G401 (cell line): ENCODE measurements around the gene TMED3. TPM values are rescaled to one million over a fixed set of nuclear protein-coding genes. Genes with fewer than 3 reads are reported as not detected.
"Not testable (repeated sequence)": the region's sequence is repeated elsewhere in the genome, so short reads cannot be mapped to it uniquely, and the experiment has no call there.

Experiments
- DNase-seq: peaks from one replicate; pipeline ENCODE4 v3.0.0-alpha.2; 2015; ENCODE audit warnings: low spot score
- in situ Hi-C: cut with HindIII; loops from 2 replicates; pipeline ENCODE4 v1.10.0; 2016; ENCODE audit warnings: low sequenced_read_pairs, mixed read lengths
- total RNA-seq: library from RNA; depleted of rRNA; stranded (reverse); fragments of >200 nt; shearing (Covaris generic); gene quantifications from 2 replicates; pipeline ENCODE4 v1.2.3, GENCODE V29; 2014

TMED3 gene
- total RNA-seq, 1 experiment from 2014 or later, result 101 TPM

DNA sequence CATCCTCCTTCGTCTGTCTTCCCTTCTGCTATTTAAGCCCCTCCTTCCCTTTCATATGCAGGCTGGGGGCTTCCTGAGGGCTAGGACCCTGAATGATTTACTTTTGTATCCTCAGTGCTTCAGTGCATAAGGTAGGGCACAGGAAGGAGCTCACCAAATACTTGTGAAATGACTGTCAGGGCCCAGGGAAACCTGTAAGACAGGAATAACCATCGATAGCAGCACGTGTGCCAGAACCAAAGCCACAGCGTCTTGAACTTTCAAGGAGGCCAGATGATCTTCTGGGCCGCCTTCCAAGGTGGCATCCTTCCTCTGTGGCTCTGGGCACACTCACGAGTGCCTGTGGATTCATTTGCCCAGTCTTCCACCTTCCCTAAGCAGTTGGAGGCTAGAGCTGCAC lies 3.9 kb downstream of the TMED3 start:
- DNase-seq, result peak; percentile 31
- in situ Hi-C loops, result no loop called here

- in situ Hi-C loops, result no loop called here
These were observed 4.9 kb downstream of the TMED3 start for GRCh38 chr15:79315623-79316328.

GRCh38 chr15:79316864-79317263 lies 6.0 kb downstream of the TMED3 start:
- no peak for DNase-seq
- in situ Hi-C loops, result no loop called here

More at GRCh38 chr15:79315623-79316328, 4.9 kb downstream of the TMED3 start:
- peak; percentile 99 for DNase-seq

GRCh38 chr15:79319973-79320372 lies 9.1 kb downstream of the TMED3 start:
- in situ Hi-C loops, DNase-seq: not testable (repeated sequence)

DNA sequence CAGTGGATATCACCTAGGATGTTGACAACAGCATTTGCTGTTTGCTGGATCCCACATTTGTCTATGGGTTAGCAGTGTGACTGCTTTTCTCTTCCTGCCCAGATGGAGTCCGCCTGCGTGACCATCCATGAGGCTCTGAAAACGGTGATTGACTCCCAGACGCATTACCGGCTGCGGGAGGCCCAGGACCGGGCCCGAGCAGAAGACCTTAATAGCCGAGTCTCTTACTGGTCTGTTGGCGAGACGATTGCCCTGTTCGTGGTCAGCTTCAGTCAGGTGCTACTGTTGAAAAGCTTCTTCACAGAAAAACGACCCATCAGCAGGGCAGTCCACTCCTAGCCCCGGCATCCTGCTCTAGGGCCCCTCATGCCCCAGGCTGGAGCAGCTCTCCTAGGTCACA lies 11.0 kb downstream of the TMED3 start:
- in situ Hi-C loops, result no loop called here
- DNase-seq, result no peak

DNA sequence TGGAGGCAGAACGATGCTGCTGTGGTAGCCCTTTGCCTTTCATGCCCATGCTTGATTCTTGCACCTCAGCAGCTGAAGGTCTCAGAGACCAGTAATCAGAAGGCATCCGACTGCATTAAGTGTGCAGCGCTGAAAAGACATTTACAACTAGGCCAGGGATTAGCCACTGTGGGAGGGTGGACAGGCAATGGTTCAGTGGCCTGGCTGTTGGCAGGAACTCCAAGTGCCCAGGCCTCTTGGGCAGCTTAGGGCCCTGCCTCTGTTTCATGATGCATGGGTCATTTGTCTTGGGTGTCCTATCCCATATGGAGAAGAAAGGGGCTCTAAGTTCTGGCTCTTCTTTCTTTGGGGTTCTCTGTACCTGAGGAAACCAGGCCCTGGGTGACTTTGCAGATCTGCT lies 11.4 kb downstream of the TMED3 start:
- no peak for DNase-seq
- in situ Hi-C loops, result no loop called here

DNA sequence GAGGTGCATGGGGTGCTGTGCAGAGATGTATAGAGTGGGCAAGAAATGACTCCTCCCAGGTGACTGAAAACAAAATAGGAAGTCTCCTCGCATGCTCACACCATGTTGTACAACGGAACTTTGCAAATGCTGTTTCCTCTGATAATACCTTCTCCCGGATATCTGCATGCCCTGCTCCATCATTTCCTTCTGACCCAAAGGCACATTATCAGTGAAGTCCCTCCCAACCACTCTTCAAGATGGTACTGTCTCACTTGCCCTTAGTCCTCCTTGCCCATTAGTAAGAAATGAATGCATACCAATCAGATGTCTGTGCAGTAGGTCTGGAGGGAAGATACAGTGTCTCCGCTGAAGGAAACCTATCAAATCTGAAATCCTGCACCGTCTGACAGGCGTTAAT lies 12.0 kb downstream of the TMED3 start:
- no peak for DNase-seq
- in situ Hi-C loops, result no loop called here

- in situ Hi-C loops, result no loop called here
These were observed 18.3 kb downstream of the TMED3 start for GRCh38 chr15:79329171-79329611.

DNA sequence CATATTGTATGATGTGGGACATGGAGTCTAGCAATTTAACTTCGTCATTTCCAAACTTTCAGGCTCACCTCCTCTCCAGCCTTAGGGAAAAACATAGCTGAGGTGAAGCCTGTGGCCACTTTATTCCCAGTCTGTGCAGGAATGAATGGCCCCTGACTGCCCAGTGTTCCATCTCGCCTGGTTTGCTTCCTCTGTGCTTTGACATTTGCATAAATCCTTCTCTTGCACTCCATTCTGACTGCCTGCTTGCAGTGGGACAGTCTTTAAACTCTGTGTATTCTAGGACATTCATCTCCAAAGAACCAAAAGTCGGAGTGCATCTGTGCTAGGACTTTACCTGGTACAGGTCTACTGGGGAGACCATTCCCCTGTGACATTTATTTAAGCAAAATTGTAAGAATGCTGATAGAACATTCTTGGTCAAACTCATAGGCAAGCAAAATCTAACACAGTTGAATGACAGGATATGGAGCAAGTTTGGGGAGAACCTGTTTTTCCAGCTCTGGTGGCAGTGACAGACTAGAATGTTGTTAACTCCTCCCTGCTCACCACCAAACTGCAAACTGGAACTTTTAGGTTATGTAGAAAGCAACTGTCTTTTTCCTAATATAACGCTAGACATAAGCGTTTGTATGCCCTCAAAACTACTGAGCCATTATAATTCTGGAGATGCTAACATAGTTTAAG lies 22.1 kb downstream of the TMED3 start:
- in situ Hi-C loops, result no loop called here
- no peak for DNase-seq

More at GRCh38 chr15:79329171-79329611, 18.3 kb downstream of the TMED3 start:
- DNase-seq, result no peak

DNA sequence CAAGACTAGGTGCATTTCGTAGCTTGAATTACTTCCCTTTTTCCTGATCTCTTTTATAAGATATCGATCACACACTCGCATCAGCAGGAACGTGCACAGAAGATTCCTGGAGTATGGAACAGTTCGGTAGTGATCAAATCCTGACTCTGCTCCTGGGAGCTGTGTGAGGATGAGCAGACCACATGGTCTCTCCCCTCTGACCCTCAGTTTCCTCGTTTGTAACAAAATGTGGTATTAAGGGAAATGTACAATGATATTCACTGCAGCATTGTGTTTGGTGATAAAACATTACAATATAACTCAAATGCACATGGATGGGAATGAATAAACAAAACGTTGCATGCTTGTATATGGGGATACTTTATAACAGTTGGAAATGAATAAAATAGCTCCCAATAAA lies 26.7 kb downstream of the TMED3 start:
- in situ Hi-C loops, result no loop called here
- no peak for DNase-seq

GRCh38 chr15:79339588-79340314 lies 28.8 kb downstream of the TMED3 start:
- in situ Hi-C loops, result no loop called here
- peak; percentile 77 for DNase-seq

GRCh38 chr15:79340315-79340602 lies 29.3 kb downstream of the TMED3 start:
- in situ Hi-C loops, result no loop called here
- DNase-seq, result no peak

DNA sequence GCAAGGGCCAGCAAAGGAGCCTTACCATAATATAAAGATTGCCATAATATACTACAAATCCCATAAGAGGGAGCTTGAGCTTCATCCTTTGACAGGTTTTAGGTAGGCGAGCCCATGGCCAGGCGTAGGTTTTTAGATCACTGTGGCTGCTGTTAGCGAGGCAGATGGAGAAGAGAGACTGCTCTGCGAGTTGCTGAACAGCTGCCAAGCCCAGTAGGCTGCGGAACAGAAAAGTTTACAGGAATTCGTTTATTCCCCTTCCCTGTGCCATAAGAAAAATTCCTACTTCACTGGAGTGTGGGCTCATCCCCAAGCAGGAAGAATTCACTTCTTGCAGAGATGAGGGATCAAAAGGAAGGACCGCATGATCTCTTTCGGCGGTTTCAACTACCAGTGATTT lies 30.5 kb downstream of the TMED3 start:
- peak; percentile 78 for DNase-seq
- in situ Hi-C loops, result no loop called here

GRCh38 chr15:79349525-79349924 lies 38.6 kb downstream of the TMED3 start:
- in situ Hi-C loops, result no loop called here
- DNase-seq, result no peak

DNA sequence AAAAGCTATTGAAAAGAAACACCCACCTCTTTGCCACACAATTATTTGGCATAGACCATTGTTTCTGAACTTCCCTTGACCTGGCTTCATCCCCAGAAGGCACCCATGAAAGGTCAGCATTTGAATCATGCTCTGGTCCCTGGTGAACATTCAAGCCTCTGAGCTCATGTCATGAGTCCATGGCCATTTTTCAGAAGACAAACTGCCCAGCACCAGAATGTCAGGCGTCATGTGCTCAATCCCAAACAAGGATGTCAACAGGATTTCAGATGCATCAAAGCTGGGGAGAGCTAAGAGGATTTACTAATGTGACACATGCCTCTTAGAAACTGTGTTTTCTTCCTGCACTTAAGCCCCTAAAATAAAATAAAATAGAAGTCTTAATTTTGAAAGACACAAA lies 41.3 kb downstream of the TMED3 start:
- DNase-seq, result no peak
- in situ Hi-C loops, result no loop called here

DNA sequence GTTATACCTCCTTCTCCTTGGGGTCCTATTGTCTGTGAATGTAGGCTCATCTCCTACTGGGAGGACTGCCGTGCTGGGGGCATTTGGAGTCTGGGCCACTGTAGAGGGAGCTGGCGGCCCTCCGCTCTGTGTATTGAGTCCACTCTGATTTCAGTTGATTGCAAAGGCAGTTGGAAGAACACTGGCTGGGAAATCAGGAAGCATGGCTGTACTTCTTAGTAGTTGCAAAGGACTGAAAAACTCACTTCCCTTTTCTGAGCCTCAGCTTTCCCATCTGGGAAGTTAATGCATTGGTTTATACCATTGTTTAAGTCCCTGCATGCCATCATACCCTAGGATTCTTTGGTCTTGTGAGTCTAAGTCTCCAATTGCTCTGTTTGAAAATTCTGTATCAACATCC lies 46.7 kb downstream of the TMED3 start:
- in situ Hi-C loops, result no loop called here
- DNase-seq, result no peak

GRCh38 chr15:79358069-79358468 lies 47.2 kb downstream of the TMED3 start:
- no peak for DNase-seq
- in situ Hi-C loops, result no loop called here

DNA sequence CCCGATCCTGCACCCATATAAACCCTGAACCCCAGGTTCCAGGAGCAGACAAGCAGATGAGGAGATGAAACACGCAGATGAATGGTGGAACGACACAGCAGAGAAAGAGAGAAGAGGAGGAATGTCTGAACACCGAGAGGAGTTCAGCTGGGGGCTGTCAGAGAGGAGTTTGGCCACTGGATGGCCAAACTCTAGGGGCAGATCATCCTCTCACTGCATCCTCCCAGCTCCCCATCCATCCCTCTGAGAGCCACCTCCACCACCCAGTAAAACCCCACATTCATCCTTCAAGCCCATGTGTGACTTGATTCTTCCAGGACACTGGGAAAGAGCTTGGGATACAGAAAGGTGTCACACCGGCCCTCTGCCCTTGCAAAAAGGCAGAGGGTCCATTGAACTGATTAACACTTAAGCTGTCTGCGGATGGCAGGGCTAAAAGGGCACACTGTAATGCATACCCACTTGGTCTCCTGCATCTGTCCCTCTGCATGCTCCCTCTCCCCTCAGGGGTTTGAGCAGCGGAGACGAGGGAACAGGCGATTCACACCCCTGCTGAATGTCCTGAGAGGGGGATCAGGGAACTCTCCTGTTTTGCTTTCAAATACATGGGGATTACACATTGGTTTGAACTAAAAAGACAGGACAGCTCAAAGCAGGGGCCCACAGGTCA lies 53.8 kb downstream of the TMED3 start:
- in situ Hi-C loops, result no loop called here

GRCh38 chr15:79365765-79366164 lies 54.9 kb downstream of the TMED3 start:
- in situ Hi-C loops, result no loop called here
- no peak for DNase-seq

More for the DNA sequence above, 53.8 kb downstream of the TMED3 start:
- no peak for DNase-seq

GRCh38 chr15:79366691-79367090 lies 55.8 kb downstream of the TMED3 start:
- DNase-seq, result no peak
- in situ Hi-C loops, result no loop called here
